Neuronal stem cell (in vitro differentiated cells): ENCODE results near the gene CDK11A.
"Not testable (repeated sequence)": the region's sequence is repeated elsewhere in the genome, so short reads cannot be mapped to it uniquely, and the experiment has no call there.

Experiments used
- DNase-seq: peaks from one replicate; pipeline ENCODE4 v3.0.0-alpha.2; 2013; ENCODE audit warnings: low spot score
- H2AFZ ChIP-seq: one replicate; pipeline ENCODE4 v1.6.1; 2013; ENCODE audit warnings: mild to moderate bottlenecking, low read length, inconsistent platforms
- H2AK5ac ChIP-seq: 2 replicates; pipeline ENCODE4 v1.6.1; 2013; ENCODE audit warnings: low read depth, mild to moderate bottlenecking, inconsistent platforms, low read length, moderate library complexity, mixed read lengths
- H2BK120ac ChIP-seq: 2 replicates; pipeline ENCODE4 v1.6.1; 2013; ENCODE audit warnings: low read depth, mild to moderate bottlenecking, inconsistent platforms, low read length, moderate library complexity, mixed read lengths
- H2BK12ac ChIP-seq: one replicate; pipeline ENCODE4 v1.6.1; 2013; ENCODE audit warnings: low read length, inconsistent platforms
- H2BK15ac ChIP-seq: 2 replicates; pipeline ENCODE4 v1.6.1; 2013; ENCODE audit warnings: mild to moderate bottlenecking, low read length, inconsistent platforms, mixed read lengths
- H2BK5ac ChIP-seq: one replicate; pipeline ENCODE4 v1.6.1; 2013; ENCODE audit warnings: inconsistent platforms, mild to moderate bottlenecking, low read length, moderate library complexity
- H3K14ac ChIP-seq: one replicate; pipeline ENCODE4 v1.6.1; 2013; ENCODE audit warnings: low read length, inconsistent platforms
- H3K18ac ChIP-seq: 2 replicates; pipeline ENCODE4 v1.6.1; 2013; ENCODE audit warnings: low read length, inconsistent platforms
- H3K23ac ChIP-seq: 2 replicates; pipeline ENCODE4 v1.6.1; 2013; ENCODE audit warnings: low read depth, mild to moderate bottlenecking, mixed read lengths, low read length, inconsistent platforms; ENCODE audit not compliant: poor library complexity
- H3K27ac ChIP-seq: replicated peaks from 3 replicates; pipeline ENCODE4 v1.5.1; 2013; ENCODE audit warnings: low read length, inconsistent platforms
- H3K27me3 ChIP-seq, 3 experiments: 2 replicates each; pipeline ENCODE4 v1.6.1; 2013; ENCODE audit warnings: low read length in 3 of 3, mild to moderate bottlenecking in 2 of 3, inconsistent platforms in 1 of 3, low read depth in 1 of 3, mixed read lengths in 1 of 3, moderate library complexity in 1 of 3; ENCODE audit not compliant: control insufficient read depth in 3 of 3, insufficient read depth in 3 of 3
- H3K36me3 ChIP-seq, 2 donors: replicated peaks in 1 of 2; 2 replicates each; pipeline ENCODE4 v1.6.1; 2013; ENCODE audit warnings: low read length in 2 of 2; ENCODE audit not compliant: control insufficient read depth in 2 of 2, insufficient read depth in 2 of 2
- H3K4ac ChIP-seq: 2 replicates; pipeline ENCODE4 v1.6.1; 2013; ENCODE audit warnings: inconsistent platforms, mild to moderate bottlenecking, low read length, moderate library complexity
- H3K4me1 ChIP-seq, 2 donors: 1 replicate in 1 of 2; 2 replicates in 1 of 2; pipeline ENCODE4 v1.6.1; 2013; ENCODE audit warnings: low read length in 2 of 2, low read depth in 1 of 2; ENCODE audit not compliant: control insufficient read depth in 2 of 2, insufficient read depth in 1 of 2
- H3K4me2 ChIP-seq: one replicate; pipeline ENCODE4 v1.6.1; 2013; ENCODE audit warnings: mild to moderate bottlenecking, low read length, inconsistent platforms; ENCODE audit not compliant: insufficient read depth, poor library complexity, severe bottlenecking
- H3K4me3 ChIP-seq, 2 donors: 2 replicates each; pipeline ENCODE4 v1.5.1; 2013; ENCODE audit warnings: low read length in 2 of 2, mild to moderate bottlenecking in 2 of 2, inconsistent platforms in 1 of 2, moderate library complexity in 1 of 2
- H3K79me1 ChIP-seq: one replicate; pipeline ENCODE4 v1.6.1; 2013; ENCODE audit warnings: low read depth, mild to moderate bottlenecking, inconsistent platforms, low read length, moderate library complexity
- H3K9ac ChIP-seq: one replicate; pipeline ENCODE4 v1.6.1; 2013; ENCODE audit warnings: mild to moderate bottlenecking, low read depth, low read length, inconsistent platforms; ENCODE audit not compliant: poor library complexity
- H3K9me3 ChIP-seq, 2 donors: replicated peaks in 1 of 2; 2 replicates each; pipeline versions ENCODE3 to v1.6.1; 2013; ENCODE audit warnings: low read length in 2 of 2, mild to moderate bottlenecking in 2 of 2, inconsistent platforms in 1 of 2, low read depth in 1 of 2, mixed read lengths in 1 of 2, moderate library complexity in 1 of 2; ENCODE audit not compliant: control insufficient read depth in 2 of 2, insufficient read depth in 1 of 2
- H4K8ac ChIP-seq: one replicate; pipeline ENCODE4 v1.6.1; 2013; ENCODE audit warnings: low read depth, mild to moderate bottlenecking, inconsistent platforms, low read length, moderate library complexity
- H4K91ac ChIP-seq: one replicate; pipeline ENCODE4 v1.6.1; 2013; ENCODE audit warnings: low read length, low read depth, mild to moderate bottlenecking, inconsistent platforms; ENCODE audit not compliant: poor library complexity
- WGBS, 2 donors: extraction: QIAGEN DNeasy Blood & Tissue Kit; methylation state at CpG; one replicate each; pipeline ENCODE4 v1.1.7; 2013; ENCODE audit warnings: missing lambda C conversion rate in 2 of 2, mixed read lengths in 1 of 2; ENCODE audit not compliant: insufficient read length in 2 of 2, insufficient replicate concordance in 1 of 2; ENCODE audit errors: extremely low coverage in 2 of 2; 5-methylcytosine and 5-hydroxymethylcytosine counted together

The CDK11A gene

GRCh38 chr1:1692714-1693647 is 31.2 kb downstream of the CDK11A start, which contains the start of gene SLC35E2B:
Gene SLC35E2B (minus strand): TSS chr1:1692795. CDS start chr1:1676699, 16,096 bp downstream.
- not testable (repeated sequence) for H3K23ac ChIP-seq, H3K79me1 ChIP-seq, H3K27me3 ChIP-seq, H3K9me3 ChIP-seq, H3K36me3 ChIP-seq, H4K91ac ChIP-seq, H3K14ac ChIP-seq, H2BK5ac ChIP-seq, H2BK120ac ChIP-seq, H4K8ac ChIP-seq, H2BK12ac ChIP-seq, H3K18ac ChIP-seq, H2BK15ac ChIP-seq, H3K9ac ChIP-seq, H3K4me1 ChIP-seq, H3K4ac ChIP-seq, H2AK5ac ChIP-seq
- DNase-seq: peak; percentile 84
- peak within 1 kb of the TSS; percentile 84 for H3K27ac ChIP-seq
- H3K4me2 ChIP-seq: peak within 1 kb of the TSS; percentile 25
- peak within 1 kb of the TSS; percentile 78 for H2AFZ ChIP-seq
- no CpG with 5 or more reads among the region's 98 CpGs for WGBS, 2 donors
- H3K4me3 ChIP-seq: peak within 1 kb of the TSS; percentile 53 to 78

DNA sequence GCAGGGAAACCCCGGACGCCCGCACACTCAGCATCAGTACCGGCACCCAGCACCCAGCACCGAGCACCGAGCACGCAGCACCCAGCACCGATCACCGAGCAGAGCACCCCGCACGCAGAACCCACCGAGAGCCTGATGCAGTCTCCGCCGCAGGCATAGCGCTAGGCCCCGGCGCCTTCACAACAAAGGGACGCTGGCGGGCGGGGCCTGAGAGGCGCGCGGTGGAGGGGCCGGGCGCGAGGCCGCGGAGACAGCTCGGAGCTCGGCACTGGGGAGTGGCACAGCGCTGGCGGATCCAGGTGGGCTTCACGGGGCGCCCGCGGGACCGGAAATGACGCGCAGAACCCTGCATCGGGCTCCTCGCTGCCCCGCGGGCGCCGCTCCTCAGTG is 31.8 kb downstream of the CDK11A start:
- H3K27ac ChIP-seq: peak overlapping the region; percentile 84
- not testable (repeated sequence) for H2AK5ac ChIP-seq, H2BK120ac ChIP-seq, H3K9ac ChIP-seq, H2BK12ac ChIP-seq, H3K27me3 ChIP-seq, H3K14ac ChIP-seq, H3K4ac ChIP-seq, H2BK5ac ChIP-seq, H4K91ac ChIP-seq, H2BK15ac ChIP-seq, H3K18ac ChIP-seq, H3K36me3 ChIP-seq, H3K4me2 ChIP-seq, H3K9me3 ChIP-seq, H3K4me1 ChIP-seq, H3K79me1 ChIP-seq, H4K8ac ChIP-seq, H3K23ac ChIP-seq
- no CpG with 5 or more reads among the region's 45 CpGs for WGBS, 2 donors
- peak; percentile 27 for DNase-seq
- peak overlapping the region; percentile 78 for H2AFZ ChIP-seq
- H3K4me3 ChIP-seq: peak overlapping the region; percentile 53 to 78

DNA sequence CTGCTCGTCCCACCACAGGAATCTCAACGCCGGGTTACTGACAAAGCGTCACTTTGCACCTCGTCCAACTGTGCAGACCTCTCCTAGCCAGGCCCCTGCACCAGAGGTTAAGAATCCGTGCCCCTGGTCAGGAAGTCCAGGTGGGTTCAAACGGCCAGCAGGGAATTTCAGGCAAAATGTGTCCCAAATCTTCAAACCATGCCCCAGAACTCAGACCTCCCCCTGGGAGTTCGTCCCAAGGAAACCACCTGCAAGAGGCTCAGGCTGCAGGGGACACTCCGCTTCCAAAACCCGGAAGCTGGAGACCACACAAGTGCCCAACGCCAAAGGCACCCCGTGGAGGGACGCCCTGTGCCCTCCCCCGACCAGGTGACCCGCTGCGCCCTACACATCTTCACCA is 32.7 kb downstream of the CDK11A start:
- H3K14ac ChIP-seq, H3K4me1 ChIP-seq, H3K36me3 ChIP-seq, H2BK120ac ChIP-seq, H3K27me3 ChIP-seq, H2BK12ac ChIP-seq, H3K4ac ChIP-seq, H2AK5ac ChIP-seq, DNase-seq, H4K91ac ChIP-seq, H3K27ac ChIP-seq, H3K4me2 ChIP-seq, H2BK5ac ChIP-seq, H3K79me1 ChIP-seq, H3K23ac ChIP-seq, H3K18ac ChIP-seq, H2AFZ ChIP-seq, H2BK15ac ChIP-seq, H3K9ac ChIP-seq, H3K9me3 ChIP-seq, H4K8ac ChIP-seq: not testable (repeated sequence)
- WGBS, 2 donors: no CpG with 5 or more reads among the region's 16 CpGs
- H3K4me3 ChIP-seq: peak overlapping the region; percentile 40 to 70

DNA sequence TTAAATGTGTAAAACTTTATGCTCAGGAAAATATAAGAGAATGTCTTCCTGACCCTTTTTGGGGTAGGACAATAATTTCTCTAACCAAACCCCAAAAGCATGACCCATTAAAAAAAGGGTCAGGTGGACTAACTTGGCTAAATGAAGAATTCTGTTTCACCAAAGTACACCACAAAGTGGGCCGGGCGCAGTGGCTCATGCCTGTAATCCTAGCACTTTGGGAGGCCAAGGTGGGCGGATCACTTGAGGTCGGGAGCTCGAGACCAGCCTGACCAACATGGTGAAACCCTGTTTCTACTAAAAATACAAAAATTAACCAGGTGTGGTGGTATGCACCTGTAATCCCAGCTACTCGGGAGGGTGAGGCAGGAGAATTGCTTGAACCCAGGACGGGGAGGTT is 34.6 kb downstream of the CDK11A start:
- not testable (repeated sequence) for H3K4me2 ChIP-seq, H3K14ac ChIP-seq, H3K4me3 ChIP-seq, H3K79me1 ChIP-seq, H4K8ac ChIP-seq, H4K91ac ChIP-seq, H2BK120ac ChIP-seq, H2BK15ac ChIP-seq, DNase-seq, H2BK12ac ChIP-seq, H2BK5ac ChIP-seq, H2AFZ ChIP-seq, H3K18ac ChIP-seq, H3K9ac ChIP-seq, H3K4me1 ChIP-seq, H3K4ac ChIP-seq, H3K27me3 ChIP-seq, H3K23ac ChIP-seq, H3K9me3 ChIP-seq, H2AK5ac ChIP-seq, H3K27ac ChIP-seq
- no CpG with 5 or more reads among the region's 7 CpGs for WGBS, 2 donors
- H3K36me3 ChIP-seq: peaks cover 0 to 16% of the 10 kb centered on the region in 2 donors
